ENCODE measurements around the gene HS3ST4. TPM values are rescaled to one million over a fixed set of nuclear protein-coding genes. Genes with fewer than 3 reads are reported as not detected.

Gene HS3ST4
- total RNA-seq, 3 donors from 2014 or later, result 0.66 to 3.4 TPM; not detected in 1

- Histone ChIP-seq H3K27me3 (no peaks in the 10 kb centered on the region), H3K4me1 (no peaks in the 10 kb centered on the region), H3K27ac (no peak overlapping the region), H3K9me3 (no peaks in the 10 kb centered on the region), H3K36me3 (no peaks in the 10 kb centered on the region), H3K4me3 (no peak overlapping the region)
- intact Hi-C loops (cut with DNase I; ENCODE audit: low total_unique reads), result no loop called here
- no peak for TF ChIP-seq CTCF (IDR thresholded peaks at IDR 0.05)
- no peak for TF ChIP-seq POLR2A (IDR thresholded peaks at IDR 0.05)
- no peak for TF ChIP-seq POLR2AphosphoS5 (IDR thresholded peaks at IDR 0.05)
- no peak for DNase-seq (ENCODE audit: low spot score in 2 of 2)
Observed at GRCh38 chr16:25931473-25932035, 239.8 kb downstream of the HS3ST4 start.

GRCh38 chr16:25941800-25942499 lies 250.2 kb downstream of the HS3ST4 start:
- no peaks in the 10 kb centered on the region for H3K36me3 ChIP-seq
- TF ChIP-seq CTCF (IDR thresholded peaks at IDR 0.05), result no peak
- no peak for TF ChIP-seq POLR2A (IDR thresholded peaks at IDR 0.05)
- no peak for TF ChIP-seq POLR2AphosphoS5 (IDR thresholded peaks at IDR 0.05)
- no peak overlapping the region for H3K27ac ChIP-seq
- no peak overlapping the region for H3K4me3 ChIP-seq
- intact Hi-C loops (cut with DNase I; ENCODE audit: low total_unique reads), result no loop called here
- H3K4me1 ChIP-seq, result no peaks in the 10 kb centered on the region
- H3K27me3 ChIP-seq, result no peaks in the 10 kb centered on the region
- H3K9me3 ChIP-seq, result peaks cover 6 to 9% of the 10 kb centered on the region in 2 donors
- DNase-seq (ENCODE audit: low spot score in 2 of 2), result no peak

- intact Hi-C loops (cut with DNase I; ENCODE audit: low total_unique reads), result loop anchor here (2.0 kb wide), 1 partner anchor 62 kb away; no protein-coding TSS in a partner anchor
- DNase-seq (ENCODE audit: low spot score in 2 of 2), result no peak
- no peaks in the 10 kb centered on the region for H3K36me3 ChIP-seq
- H3K27ac ChIP-seq, result no peak overlapping the region
- H3K27me3 ChIP-seq, result no peaks in the 10 kb centered on the region
- TF ChIP-seq CTCF (IDR thresholded peaks at IDR 0.05) (no peak), POLR2A (IDR thresholded peaks at IDR 0.05) (no peak), POLR2AphosphoS5 (IDR thresholded peaks at IDR 0.05) (no peak)
- H3K4me3 ChIP-seq, result no peak overlapping the region
- H3K9me3 ChIP-seq, result no peaks in the 10 kb centered on the region
- H3K4me1 ChIP-seq, result no peaks in the 10 kb centered on the region
Observed at GRCh38 chr16:25950586-25951281, 259.0 kb downstream of the HS3ST4 start.

GRCh38 chr16:25951999-25952398 lies 260.2 kb downstream of the HS3ST4 start:
- Histone ChIP-seq H3K27me3 (no peaks in the 10 kb centered on the region), H3K4me1 (no peaks in the 10 kb centered on the region), H3K4me3 (no peak overlapping the region), H3K27ac (no peak overlapping the region), H3K9me3 (no peaks in the 10 kb centered on the region), H3K36me3 (no peaks in the 10 kb centered on the region)
- TF ChIP-seq CTCF (IDR thresholded peaks at IDR 0.05), result no peak
- TF ChIP-seq POLR2AphosphoS5 (IDR thresholded peaks at IDR 0.05), result no peak
- TF ChIP-seq POLR2A (IDR thresholded peaks at IDR 0.05), result no peak
- intact Hi-C loops (cut with DNase I; ENCODE audit: low total_unique reads), result loop anchor here (2.0 kb wide), 1 partner anchor 61 kb away; no protein-coding TSS in a partner anchor
- no peak for DNase-seq (ENCODE audit: low spot score in 2 of 2)

- Histone ChIP-seq H3K4me3 (no peak overlapping the region), H3K27ac (no peak overlapping the region), H3K36me3 (no peaks in the 10 kb centered on the region), H3K27me3 (no peaks in the 10 kb centered on the region), H3K4me1 (no peaks in the 10 kb centered on the region), H3K9me3 (no peaks in the 10 kb centered on the region)
- intact Hi-C loops (cut with DNase I; ENCODE audit: low total_unique reads), result no loop called here
- TF ChIP-seq POLR2A (IDR thresholded peaks at IDR 0.05), result no peak
- no peak for DNase-seq (ENCODE audit: low spot score in 2 of 2)
Observed at GRCh38 chr16:25952983-25953382, 261.2 kb downstream of the HS3ST4 start.
